GM12873 (cell line): Measurements from ENCODE around the gene GADD45B.

ENCODE experiments used
- TF ChIP-seq, protein P1 (sequence below): IDR thresholded peaks from 2 replicates; pipeline ENCODE4 v1.5.1; 2012; ENCODE audit warnings: low read depth, mild to moderate bottlenecking, moderate library complexity, low read length, control low read depth; ENCODE audit not compliant: insufficient read depth; ENCODE audit errors: missing control alignments

Gene GADD45B

DNA sequence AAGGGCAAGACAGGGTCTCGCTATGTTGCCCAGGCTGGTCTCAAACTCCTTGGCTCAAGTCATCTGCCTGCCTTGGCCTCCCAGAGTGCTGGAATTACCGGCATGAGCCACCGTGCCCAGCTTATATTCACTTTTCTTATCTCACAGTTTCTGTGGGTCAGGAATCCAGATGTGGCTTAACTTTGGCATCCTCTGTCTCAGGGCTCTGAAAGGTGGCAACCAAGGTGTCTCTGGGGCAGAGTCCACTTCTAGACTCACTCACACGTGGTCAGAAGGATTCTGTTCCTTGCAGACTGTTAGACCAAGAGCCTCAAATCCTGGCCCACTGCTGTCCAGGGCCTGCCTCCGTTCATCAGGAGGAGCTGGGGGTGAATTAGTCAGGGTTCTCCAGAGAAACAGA lies 11.5 kb upstream of the GADD45B start:
- TF ChIP-seq, protein P1, sequence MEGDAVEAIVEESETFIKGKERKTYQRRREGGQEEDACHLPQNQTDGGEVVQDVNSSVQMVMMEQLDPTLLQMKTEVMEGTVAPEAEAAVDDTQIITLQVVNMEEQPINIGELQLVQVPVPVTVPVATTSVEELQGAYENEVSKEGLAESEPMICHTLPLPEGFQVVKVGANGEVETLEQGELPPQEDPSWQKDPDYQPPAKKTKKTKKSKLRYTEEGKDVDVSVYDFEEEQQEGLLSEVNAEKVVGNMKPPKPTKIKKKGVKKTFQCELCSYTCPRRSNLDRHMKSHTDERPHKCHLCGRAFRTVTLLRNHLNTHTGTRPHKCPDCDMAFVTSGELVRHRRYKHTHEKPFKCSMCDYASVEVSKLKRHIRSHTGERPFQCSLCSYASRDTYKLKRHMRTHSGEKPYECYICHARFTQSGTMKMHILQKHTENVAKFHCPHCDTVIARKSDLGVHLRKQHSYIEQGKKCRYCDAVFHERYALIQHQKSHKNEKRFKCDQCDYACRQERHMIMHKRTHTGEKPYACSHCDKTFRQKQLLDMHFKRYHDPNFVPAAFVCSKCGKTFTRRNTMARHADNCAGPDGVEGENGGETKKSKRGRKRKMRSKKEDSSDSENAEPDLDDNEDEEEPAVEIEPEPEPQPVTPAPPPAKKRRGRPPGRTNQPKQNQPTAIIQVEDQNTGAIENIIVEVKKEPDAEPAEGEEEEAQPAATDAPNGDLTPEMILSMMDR: no peak

DNA sequence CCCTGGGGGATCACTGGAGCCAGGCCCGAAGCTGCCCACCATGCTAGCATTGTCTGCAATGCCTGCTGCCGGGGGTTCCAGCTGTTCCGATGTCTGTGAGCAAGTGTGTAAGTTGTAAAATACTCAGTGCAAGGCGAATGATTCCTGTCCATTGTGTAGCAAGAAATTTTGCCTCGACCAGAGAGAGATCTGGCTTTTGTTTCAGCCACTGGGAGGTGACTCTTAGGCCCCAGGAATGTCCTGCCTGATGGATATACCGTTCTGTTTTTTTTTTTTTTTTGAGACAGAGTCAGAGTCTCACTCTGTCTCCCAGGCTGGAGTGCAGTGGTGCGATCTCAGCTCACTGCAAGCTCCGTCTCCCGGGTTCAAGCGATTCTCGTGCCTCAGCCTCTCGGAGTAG lies 7.3 kb upstream of the GADD45B start:
- TF ChIP-seq, protein P1: no peak

DNA sequence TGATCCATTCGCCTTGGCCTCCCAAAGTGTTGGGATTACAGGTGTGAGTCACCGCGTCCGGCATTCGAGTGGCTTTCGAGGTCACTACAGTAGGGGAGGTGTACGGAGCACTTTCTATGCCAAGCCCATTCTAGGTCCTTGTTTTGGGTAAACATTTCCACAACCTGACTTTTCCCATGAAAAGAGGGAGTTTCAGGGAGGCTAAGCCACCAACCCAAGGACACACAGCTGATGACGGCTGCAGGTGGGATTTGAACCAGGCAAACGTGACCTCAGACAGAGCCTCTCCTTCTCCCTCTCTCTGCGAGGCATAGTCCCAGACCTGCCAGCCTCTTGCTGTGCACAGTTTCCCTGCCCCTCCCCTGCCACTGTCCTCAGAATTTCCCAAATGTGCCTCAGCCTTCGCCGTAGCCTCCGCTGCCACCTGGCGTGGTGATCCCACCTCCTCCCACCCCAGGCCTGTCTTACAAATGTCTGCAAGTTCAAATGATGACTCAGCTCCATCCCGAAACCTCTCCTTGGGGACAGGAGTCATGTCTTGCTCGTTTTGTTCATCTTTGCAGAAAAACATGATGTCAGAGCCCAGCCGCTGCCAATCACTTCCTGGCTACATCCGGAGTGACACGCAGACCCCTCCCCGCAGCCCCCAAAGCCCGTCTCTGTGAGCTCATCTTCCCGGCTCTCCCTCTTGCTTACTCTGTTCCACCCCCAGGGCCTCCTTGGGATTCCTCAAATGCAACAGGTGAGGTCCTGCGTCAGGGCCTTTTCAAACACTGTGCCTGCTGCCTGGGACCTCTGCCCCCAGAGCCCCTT lies 6.6 kb upstream of the GADD45B start:
- TF ChIP-seq, protein P1: no peak

DNA sequence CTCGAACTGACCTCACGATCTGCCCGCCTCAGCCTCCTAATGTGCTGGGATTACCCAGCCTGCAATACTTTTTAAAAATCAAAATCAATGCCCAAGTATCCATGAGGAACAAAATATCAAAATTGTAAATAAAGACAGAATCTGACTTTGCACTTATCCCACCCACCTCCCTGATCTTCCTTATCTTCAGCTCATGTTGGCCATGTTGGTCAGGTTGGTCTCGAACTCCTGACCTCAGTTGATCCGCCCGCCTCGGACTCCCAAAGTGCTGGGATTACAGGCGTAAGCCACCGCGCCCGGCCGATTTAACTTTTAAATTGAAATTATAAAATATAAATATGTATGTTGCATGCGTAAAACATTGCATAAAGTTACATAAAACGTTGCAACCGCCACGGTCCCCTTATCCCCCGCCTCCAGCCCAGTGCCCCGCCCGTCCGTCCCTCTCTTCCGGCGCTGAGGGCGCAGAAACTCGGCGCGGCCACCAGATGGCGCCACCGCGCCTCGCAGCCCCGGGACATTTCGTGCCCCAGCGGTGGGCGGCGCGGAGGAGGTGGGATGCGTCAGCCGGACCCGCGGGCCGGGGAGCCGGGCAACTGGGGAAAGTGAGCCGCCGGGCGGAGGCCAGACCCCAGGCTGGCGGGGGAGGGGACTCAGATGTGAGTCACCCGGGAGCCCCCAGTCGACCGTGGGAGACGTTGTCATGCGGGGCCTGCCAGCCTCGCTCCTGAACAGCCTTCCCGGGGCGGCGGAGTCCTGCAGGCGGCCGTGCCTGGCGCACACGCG lies 1.5 kb upstream of the GADD45B start:
- TF ChIP-seq, protein P1: peak; percentile 81

DNA sequence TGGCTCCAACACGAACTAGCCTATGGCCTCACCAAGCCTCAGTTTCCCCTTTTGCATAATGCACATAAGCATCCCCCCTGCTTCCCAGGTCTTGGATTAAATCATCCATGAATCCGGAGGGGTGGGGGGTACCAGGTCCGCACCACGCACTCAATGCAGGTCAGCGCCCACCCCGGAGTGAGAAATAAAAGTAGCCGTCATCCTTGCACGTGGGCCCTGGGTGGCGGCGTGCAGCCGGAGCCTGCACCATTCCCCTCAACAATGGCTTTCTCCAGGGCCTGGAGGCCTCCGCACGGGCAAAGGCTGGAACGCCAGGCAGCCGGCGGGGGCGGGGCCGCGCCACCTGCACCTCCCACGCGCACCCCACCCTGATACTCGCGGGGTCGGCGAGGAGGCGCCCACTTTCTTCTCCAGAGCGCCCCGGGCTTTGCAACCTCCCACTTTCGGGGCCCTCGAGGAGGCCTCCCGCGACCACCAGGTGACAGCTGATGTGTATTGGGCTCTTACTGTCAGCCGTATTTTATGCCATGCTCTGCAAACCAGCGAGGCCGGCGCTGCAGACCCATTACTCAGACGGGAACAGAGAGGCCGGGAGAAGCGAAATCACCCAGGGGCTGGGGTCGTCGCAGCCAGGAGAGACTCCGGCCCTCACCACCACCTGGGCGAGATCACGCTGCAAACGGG lies 767 bp upstream of the GADD45B start:
- TF ChIP-seq, protein P1: no peak

DNA sequence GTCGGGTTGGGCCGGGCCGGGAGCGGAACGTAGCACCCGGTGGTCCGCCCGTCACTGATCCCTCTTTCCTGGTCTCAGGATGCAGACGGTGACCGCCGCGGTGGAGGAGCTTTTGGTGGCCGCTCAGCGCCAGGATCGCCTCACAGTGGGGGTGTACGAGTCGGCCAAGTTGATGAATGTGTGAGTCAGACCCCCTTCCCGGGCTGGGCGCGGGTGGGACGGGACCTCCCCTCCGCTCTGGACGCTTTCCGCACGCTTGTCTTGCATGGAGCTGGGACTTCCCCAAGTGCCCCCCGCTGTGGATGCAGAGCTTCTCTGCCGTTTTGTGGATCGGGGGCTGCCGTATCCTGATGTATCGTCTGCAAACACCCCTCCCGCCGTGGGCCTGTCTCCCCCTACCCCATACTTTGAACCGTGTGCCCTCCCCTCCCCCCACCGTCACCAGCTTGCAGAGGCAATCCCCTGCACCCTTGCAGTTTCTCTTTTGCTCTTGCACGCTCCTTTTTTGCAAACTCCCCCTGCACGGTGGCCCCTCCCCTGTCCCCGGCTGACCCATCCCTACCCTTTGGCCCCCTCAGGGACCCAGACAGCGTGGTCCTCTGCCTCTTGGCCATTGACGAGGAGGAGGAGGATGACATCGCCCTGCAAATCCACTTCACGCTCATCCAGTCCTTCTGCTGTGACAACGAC lies 669 bp downstream of the GADD45B start:
- TF ChIP-seq, protein P1: no peak
